ENCODE results near the gene PHACTR4.
"Not testable (repeated sequence)": the region's sequence is repeated elsewhere in the genome, so short reads cannot be mapped to it uniquely, and the experiment has no call there.

PHACTR4 gene

DNA sequence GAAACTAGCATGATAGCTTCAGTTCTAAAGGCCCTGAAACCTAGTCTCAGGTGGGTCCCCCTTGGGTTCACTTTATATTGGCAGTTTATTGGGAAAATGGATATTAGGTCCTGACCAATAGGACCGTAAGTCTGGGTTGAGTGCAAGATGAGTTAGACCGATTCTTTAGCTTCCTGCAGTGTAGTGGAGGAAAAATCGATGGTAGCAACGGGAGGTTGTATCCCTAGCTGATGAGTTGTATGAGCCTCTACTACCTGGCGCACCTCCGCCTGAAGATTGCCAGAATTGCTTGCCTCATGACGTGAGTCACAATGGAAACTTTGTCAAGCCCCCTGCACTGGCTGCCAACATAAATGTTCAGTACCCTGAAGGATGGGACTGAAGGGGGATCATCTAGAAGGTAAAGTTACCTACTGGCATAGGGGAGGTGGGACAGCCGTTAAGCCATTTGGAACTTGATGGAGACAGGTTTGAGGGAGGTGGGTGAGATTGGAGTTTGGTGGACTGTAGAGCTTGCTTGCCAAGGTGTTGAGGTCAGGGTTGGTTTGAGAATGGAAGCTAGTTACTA lies 140.2 kb downstream of the PHACTR4 start:
- H3K36me3 Mint-ChIP-seq (ENCODE audit: low read depth), result peaks cover 69% of the 10 kb centered on the region

DNA sequence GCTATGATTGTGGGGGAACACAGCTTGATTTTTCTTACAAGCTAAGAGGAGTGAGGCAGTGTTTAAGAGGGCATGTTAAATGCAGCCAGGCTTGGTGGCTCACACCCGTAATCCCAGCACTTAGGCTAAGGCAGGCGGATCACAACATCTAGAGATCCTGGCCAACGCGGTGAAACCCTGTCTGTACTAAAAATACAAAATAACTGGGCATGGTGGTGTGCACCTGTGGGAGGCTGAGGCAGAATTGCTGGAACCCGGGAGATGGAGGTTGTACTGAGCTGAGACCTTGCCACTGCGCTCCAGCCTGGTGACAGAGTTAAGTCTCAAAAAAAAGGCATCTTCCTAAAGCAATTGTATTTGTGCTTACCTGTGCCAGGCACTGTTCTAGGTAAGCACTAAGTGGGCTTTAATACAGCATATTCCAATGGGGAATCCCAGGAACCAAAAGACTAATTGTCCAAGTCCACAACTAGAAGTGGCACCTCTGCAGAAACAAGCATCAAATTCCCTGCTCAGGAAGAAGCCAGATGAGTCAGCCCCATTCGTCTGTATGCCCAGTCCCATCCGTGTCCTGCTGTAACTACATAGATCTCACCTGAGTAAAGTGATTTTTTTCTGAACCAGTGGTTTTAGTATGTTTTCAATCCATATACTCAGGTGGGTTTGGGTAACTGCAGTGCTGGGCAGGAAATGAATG lies 140.9 kb downstream of the PHACTR4 start:
- Mint-ChIP-seq H3K4me1 (ENCODE audit: low read depth) (peaks cover 42% of the 10 kb centered on the region), H3K4me3 (peak overlapping the region; percentile 99), H3K27ac (peak overlapping the region; percentile 98), H3K9me3 (no peaks in the 10 kb centered on the region), H3K36me3 (ENCODE audit: low read depth) (peaks cover 70% of the 10 kb centered on the region), H3K27me3 (ENCODE audit: low read depth) (no peaks in the 10 kb centered on the region)

More for the DNA sequence above, 140.2 kb downstream of the PHACTR4 start:
- Mint-ChIP-seq H3K27ac (peak overlapping the region; percentile 98), H3K27me3 (ENCODE audit: low read depth) (no peaks in the 10 kb centered on the region), H3K9me3 (no peaks in the 10 kb centered on the region), H3K4me1 (ENCODE audit: low read depth) (peaks cover 44% of the 10 kb centered on the region), H3K4me3 (peak overlapping the region; percentile 99)

DNA sequence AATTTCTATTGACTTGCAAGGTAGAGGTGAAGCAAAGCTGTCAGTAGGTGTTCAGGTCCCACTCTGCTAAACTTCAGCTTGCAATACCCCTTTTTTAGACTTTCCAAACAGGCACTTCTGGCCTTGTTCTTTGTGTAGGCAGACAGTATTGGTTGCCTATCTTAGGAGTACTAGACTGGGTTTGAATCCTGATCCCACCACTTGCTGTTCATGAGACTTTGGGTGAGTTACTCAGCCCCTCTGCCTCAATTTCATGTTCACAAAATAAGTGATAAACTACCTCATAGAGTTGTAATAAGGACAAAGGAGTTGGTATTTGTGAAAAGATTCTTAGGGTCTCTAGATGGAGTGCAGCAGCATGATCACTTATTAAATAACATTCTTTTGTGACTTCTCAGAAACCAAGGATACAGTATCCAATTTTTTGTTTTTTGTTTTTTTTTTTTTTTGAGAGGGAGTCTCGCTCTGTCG lies 141.5 kb downstream of the PHACTR4 start:
- H3K36me3 Mint-ChIP-seq (ENCODE audit: low read depth), result peaks cover 65% of the 10 kb centered on the region
- peaks cover 36% of the 10 kb centered on the region for H3K4me1 Mint-ChIP-seq (ENCODE audit: low read depth)
- H3K27me3 Mint-ChIP-seq (ENCODE audit: low read depth), result no peaks in the 10 kb centered on the region
- H3K4me3 Mint-ChIP-seq, result peak overlapping the region; percentile 99
- no peaks in the 10 kb centered on the region for H3K9me3 Mint-ChIP-seq
- peak overlapping the region; percentile 98 for H3K27ac Mint-ChIP-seq

DNA sequence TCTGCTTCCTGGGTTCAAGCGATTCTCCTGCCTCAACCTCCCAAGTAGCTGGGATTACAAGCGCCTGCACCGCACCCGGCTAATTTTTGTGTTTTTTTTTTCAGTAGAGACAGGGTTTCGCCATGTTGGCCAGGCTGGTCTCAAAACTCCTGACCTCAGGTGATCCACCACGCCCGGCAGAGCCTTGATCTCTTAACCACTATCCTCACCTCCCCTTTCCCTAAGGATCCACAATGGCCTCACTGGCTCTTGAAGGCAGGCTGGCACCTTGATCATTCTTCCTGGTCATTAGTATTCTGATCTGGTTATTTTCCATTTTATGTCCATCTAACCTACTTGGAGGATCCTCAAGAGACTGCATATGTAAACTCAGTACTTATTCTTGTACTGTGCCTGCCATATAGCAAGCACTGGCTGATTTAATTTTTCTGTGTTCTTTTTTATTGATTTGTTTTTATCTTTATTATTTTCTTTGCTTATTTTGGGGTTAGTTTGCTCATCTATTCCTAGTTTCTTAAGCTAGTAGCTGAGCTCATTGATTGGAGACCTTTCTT lies 142.6 kb downstream of the PHACTR4 start:
- Mint-ChIP-seq H3K36me3 (ENCODE audit: low read depth) (peaks cover 56% of the 10 kb centered on the region), H3K4me1 (ENCODE audit: low read depth) (peaks cover 36% of the 10 kb centered on the region), H3K27me3 (ENCODE audit: low read depth) (no peaks in the 10 kb centered on the region), H3K4me3 (peak overlapping the region; percentile 48), H3K9me3 (no peaks in the 10 kb centered on the region), H3K27ac (peak overlapping the region; percentile 81)

- Mint-ChIP-seq H3K4me1 (ENCODE audit: low read depth) (peaks cover 34% of the 10 kb centered on the region), H3K27ac (peak overlapping the region; percentile 15), H3K36me3 (ENCODE audit: low read depth) (peaks cover 38% of the 10 kb centered on the region)
- H3K4me3 Mint-ChIP-seq; H3K9me3 Mint-ChIP-seq; H3K27me3 Mint-ChIP-seq (ENCODE audit: low read depth): not testable (repeated sequence)
Observed at GRCh38 chr1:28514445-28514933, 144.9 kb downstream of the PHACTR4 start.

GRCh38 chr1:28516518-28516956 lies 147.0 kb downstream of the PHACTR4 start:
- peak overlapping the region; percentile 63 for H3K27ac Mint-ChIP-seq
- H3K4me3 Mint-ChIP-seq, result no peak overlapping the region
- no peaks in the 10 kb centered on the region for H3K27me3 Mint-ChIP-seq (ENCODE audit: low read depth)
- peaks cover 22% of the 10 kb centered on the region for H3K4me1 Mint-ChIP-seq (ENCODE audit: low read depth)
- H3K9me3 Mint-ChIP-seq, result no peaks in the 10 kb centered on the region
- peaks cover 21% of the 10 kb centered on the region for H3K36me3 Mint-ChIP-seq (ENCODE audit: low read depth)

DNA sequence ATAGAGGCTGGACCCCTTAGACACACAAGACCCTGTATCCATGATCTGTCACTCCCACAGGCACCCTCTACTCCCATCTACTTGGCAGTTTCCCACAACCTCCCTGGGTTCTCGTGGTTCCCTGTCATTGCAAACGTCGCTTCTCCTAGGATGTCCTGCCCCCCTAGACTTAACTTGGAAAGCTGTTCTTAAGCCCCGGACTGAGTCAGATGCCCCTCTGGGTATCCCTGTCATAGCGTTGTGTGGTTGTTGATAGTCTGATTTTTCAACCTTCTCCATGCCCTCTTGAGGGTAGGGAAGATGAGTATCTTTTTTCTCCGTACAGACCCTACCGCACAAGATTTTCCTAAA lies 148.1 kb downstream of the PHACTR4 start:
- H3K4me3 Mint-ChIP-seq, result peak overlapping the region; percentile 87
- H3K27me3 Mint-ChIP-seq (ENCODE audit: low read depth), result no peaks in the 10 kb centered on the region
- H3K4me1 Mint-ChIP-seq (ENCODE audit: low read depth), result peaks cover 22% of the 10 kb centered on the region
- H3K9me3 Mint-ChIP-seq, result no peaks in the 10 kb centered on the region
- H3K36me3 Mint-ChIP-seq (ENCODE audit: low read depth), result peaks cover 18% of the 10 kb centered on the region
- H3K27ac Mint-ChIP-seq, result peak overlapping the region; percentile 85

- no peaks in the 10 kb centered on the region for H3K27me3 Mint-ChIP-seq (ENCODE audit: low read depth)
- H3K36me3 Mint-ChIP-seq (ENCODE audit: low read depth), result peaks cover 15% of the 10 kb centered on the region
- peak overlapping the region; percentile 87 for H3K4me3 Mint-ChIP-seq
- H3K9me3 Mint-ChIP-seq, result no peaks in the 10 kb centered on the region
- peak overlapping the region; percentile 85 for H3K27ac Mint-ChIP-seq
- peaks cover 22% of the 10 kb centered on the region for H3K4me1 Mint-ChIP-seq (ENCODE audit: low read depth)
Observed at GRCh38 chr1:28518000-28518744, 148.6 kb downstream of the PHACTR4 start.

DNA sequence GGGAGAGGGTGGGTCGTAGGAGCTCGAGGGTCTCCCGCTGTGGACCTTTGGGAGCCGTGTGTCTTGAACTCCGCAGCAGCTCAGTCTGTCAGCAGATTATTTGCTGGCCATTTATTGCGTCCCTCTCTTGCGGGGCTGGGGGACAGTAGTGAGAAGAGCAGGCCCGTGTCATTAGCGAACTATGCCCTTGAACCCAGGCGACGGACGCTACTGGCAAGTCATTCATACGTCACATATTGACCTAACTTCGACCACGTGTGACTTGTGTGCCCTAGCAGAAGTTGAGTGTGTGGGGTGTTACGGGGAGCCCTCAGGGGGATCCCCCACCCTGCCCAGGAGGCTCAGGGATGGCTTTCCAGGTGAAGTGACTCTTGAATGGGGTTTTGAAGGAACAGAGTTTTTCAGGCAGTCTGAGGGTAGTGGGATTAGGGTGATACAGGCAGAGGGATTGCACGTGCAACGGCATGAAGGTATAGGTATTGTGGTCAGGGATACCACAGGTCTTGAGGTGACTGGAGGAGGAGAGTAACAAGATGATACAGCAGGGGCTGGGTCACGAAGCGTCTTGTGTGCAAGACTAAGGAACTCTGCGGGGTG lies 149.3 kb downstream of the PHACTR4 start:
- Mint-ChIP-seq H3K36me3 (ENCODE audit: low read depth) (peaks cover 18% of the 10 kb centered on the region), H3K27ac (peak overlapping the region; percentile 60), H3K27me3 (ENCODE audit: low read depth) (no peaks in the 10 kb centered on the region), H3K4me1 (ENCODE audit: low read depth) (peaks cover 25% of the 10 kb centered on the region), H3K9me3 (no peaks in the 10 kb centered on the region), H3K4me3 (peak overlapping the region; percentile 80)

DNA sequence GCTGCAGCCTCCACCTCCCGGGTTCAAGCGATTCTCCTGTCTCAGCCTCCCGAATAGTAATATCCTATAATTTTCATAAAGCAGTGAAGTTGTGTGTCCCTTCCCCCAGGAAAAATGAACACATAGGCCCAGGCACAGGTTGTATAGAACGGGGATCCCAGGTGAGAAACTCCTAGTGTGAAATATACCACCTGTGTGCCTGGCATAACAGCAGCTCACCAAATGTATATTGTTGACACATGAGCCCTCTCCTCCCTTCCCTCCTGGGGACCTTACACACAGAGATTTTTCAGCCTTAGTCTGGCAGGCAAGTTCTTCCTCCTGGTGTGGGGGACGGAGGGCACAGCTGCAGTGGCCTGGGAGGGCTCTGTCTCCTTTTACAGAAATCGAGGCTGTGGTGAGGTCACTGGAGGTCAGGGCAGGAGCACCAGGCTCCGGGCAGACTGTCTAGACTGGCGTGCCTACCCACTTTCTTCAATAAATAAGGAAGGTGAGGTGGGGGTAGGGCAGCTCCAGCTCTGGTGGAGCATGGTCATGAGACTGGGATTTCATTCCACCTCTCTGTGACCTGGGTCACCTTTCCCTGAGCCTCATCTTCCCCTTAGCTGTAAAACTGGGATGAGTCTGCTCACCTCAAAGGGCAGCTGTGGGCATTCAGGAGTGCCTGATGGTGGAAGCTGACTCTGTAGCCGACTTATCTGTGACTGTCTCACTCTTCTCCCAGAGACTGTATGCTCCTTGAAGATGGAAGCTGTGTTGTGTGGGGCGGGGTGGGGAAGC lies 150.6 kb downstream of the PHACTR4 start:
- Mint-ChIP-seq H3K27me3 (ENCODE audit: low read depth) (no peaks in the 10 kb centered on the region), H3K36me3 (ENCODE audit: low read depth) (peaks cover 17% of the 10 kb centered on the region), H3K27ac (no peak overlapping the region), H3K9me3 (no peaks in the 10 kb centered on the region), H3K4me1 (ENCODE audit: low read depth) (peaks cover 27% of the 10 kb centered on the region), H3K4me3 (peak overlapping the region; percentile 28)

DNA sequence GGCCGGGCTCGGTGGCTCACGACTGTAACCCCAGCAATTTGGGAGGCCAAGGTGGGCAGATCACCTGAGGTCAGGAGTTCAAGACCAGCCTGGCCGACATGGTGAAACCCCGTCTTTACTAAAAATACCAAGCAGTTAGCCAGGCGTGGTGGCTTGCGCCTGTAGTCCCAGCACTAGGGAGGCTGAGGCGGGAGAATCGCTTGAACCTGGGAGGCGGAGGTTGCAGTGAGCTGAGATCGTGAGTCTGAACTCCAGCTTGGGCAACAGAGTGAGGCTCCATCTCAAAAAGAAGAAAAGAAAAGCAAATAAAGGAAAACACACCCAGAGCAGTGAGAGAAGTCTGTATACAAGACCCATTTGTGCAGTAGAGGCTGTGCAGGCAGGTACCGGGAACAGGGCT lies 151.3 kb downstream of the PHACTR4 start:
- H3K4me3 Mint-ChIP-seq; H3K27me3 Mint-ChIP-seq (ENCODE audit: low read depth); H3K27ac Mint-ChIP-seq; H3K9me3 Mint-ChIP-seq: not testable (repeated sequence)
- H3K36me3 Mint-ChIP-seq (ENCODE audit: low read depth), result peaks cover 17% of the 10 kb centered on the region
- H3K4me1 Mint-ChIP-seq (ENCODE audit: low read depth), result peaks cover 27% of the 10 kb centered on the region

DNA sequence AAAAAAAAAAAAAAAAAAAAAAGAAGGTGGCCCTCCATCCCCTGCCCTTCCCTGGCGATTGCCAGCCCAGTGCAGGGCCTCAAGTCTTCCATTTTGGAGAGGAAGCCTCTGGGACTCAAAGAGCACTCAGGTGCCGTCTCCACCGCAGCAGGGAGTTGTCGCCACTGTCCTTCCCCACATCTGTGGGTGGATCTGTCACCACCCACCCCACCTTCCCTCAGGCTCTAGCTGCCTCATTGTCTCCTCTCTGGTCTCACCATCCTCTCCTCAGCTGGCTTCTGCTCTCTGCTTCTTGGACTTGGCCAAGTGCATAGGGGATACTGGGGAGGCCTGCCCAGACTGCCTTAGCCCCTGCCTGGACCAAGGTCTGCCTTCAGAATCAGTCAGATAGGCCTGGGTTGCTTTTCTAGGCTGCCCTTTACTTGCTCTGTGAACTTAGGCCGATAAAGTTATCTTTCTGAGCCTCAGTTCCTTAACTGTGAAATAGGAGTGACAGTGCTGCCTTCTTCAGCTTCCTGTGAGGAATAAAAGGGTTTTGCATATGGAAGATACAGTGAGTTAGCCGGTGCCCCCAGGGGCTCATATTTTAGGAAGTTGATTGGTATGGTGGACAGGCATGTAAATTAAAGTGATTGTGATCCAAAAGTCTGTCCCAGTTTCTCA lies 152.1 kb downstream of the PHACTR4 start:
- no peaks in the 10 kb centered on the region for H3K27me3 Mint-ChIP-seq (ENCODE audit: low read depth)
- no peak overlapping the region for H3K4me3 Mint-ChIP-seq
- peaks cover 17% of the 10 kb centered on the region for H3K36me3 Mint-ChIP-seq (ENCODE audit: low read depth)
- H3K9me3 Mint-ChIP-seq, result no peaks in the 10 kb centered on the region
- peaks cover 27% of the 10 kb centered on the region for H3K4me1 Mint-ChIP-seq (ENCODE audit: low read depth)
- H3K27ac Mint-ChIP-seq, result no peak overlapping the region

GRCh38 chr1:28522537-28522936 lies 153.0 kb downstream of the PHACTR4 start:
- Mint-ChIP-seq H3K4me1 (ENCODE audit: low read depth) (peaks cover 24% of the 10 kb centered on the region), H3K36me3 (ENCODE audit: low read depth) (peaks cover 17% of the 10 kb centered on the region)
- H3K27me3 Mint-ChIP-seq (ENCODE audit: low read depth); H3K9me3 Mint-ChIP-seq; H3K27ac Mint-ChIP-seq; H3K4me3 Mint-ChIP-seq: not testable (repeated sequence)
